GM12878 (cell line): ENCODE data around the gene GPR61. TPM values are rescaled to one million over a fixed set of nuclear protein-coding genes. Genes with fewer than 3 reads are reported as not detected.

Experiments used
- ATAC-seq: fragments of 200-7000 bp; cut with Tn5 transposase; 3 replicates; pipeline ENCODE4 v1.9.1; 2020; ENCODE audit warnings: mild to moderate bottlenecking, moderate library complexity
- BruUV-seq: library from RNA; stranded (reverse); fragments of 400-500 nt; replicated peaks from 2 replicates; lab custom pipeline; 2021; lab: Mats Ljungman, UMichigan
- CTCF ChIA-PET: fragments of 300-600 bp; sonication (Branson Sonifier 250); formaldehyde crosslinking; extraction: SDS; loops from one replicate; lab custom pipeline; 2021; ENCODE audit warnings: inconsistent platforms; lab: Yijun Ruan, JAX
- POLR2A ChIA-PET: fragments of 350-600 bp; formaldehyde crosslinking; extraction: SDS; loops from one replicate; lab custom pipeline; 2021; ENCODE audit warnings: inconsistent platforms; lab: Charles Lee
- RAD21 ChIA-PET: fragments of 300-600 bp; sonication (Branson Sonifier 250); formaldehyde crosslinking; loops from one replicate; lab custom pipeline; 2023; ENCODE audit warnings: antibody characterized with exemption; ENCODE audit not compliant: unreplicated experiment; lab: Charles Lee
- SMC1A ChIA-PET: fragments of 300-600 bp; sonication (Branson Sonifier 250); formaldehyde crosslinking; loops from one replicate; lab custom pipeline; 2023; ENCODE audit not compliant: unreplicated experiment, uncharacterized antibody; lab: Charles Lee
- DNase-seq: peaks from one replicate; pipeline ENCODE4 v3.0.0-alpha.2; 2011; ENCODE audit warnings: low read depth, low spot score
- FAIRE-seq: peaks from 3 replicates; lab custom pipeline; 2011; peaks lifted over from hg19 to GRCh38; lab: Jason Lieb, UNC
- H2AFZ ChIP-seq: 2 replicates; pipeline ENCODE4 v1.6.0; 2011; ENCODE audit warnings: low read depth, low read length, control low read depth; ENCODE audit not compliant: control insufficient read depth
- H3K27ac ChIP-seq: 2 replicates; pipeline ENCODE4 v1.5.1; 2011; ENCODE audit warnings: control low read depth; ENCODE audit not compliant: control insufficient read depth, insufficient read depth
- H3K27me3 ChIP-seq, 2 experiments: replicated peaks in 1 of 2; 2 replicates each; pipeline versions ENCODE4 v1.6.0 to v1.6.1; 2011; ENCODE audit warnings: low read length in 1 of 2; ENCODE audit not compliant: control insufficient read depth in 2 of 2, insufficient read depth in 2 of 2
- H3K36me3 ChIP-seq, 2 experiments: 2 replicates each; pipeline ENCODE4 v1.5.1; 2011; ENCODE audit warnings: low read length in 1 of 2; ENCODE audit not compliant: control insufficient read depth in 2 of 2, insufficient read depth in 2 of 2
- H3K4me1 ChIP-seq: 2 replicates; pipeline ENCODE4 v1.6.1; 2011; ENCODE audit warnings: mild to moderate bottlenecking, low read length, moderate library complexity, mixed read lengths; ENCODE audit not compliant: control insufficient read depth, insufficient read depth
- H3K4me2 ChIP-seq: 2 replicates; pipeline ENCODE4 v1.6.0; 2011; ENCODE audit warnings: control low read depth; ENCODE audit not compliant: control insufficient read depth, insufficient read depth
- H3K4me3 ChIP-seq: fragments of 200-600 bp; sonication (generic); 2 replicates; pipeline ENCODE4 v1.5.1; 2016
- H3K79me2 ChIP-seq: 2 replicates; pipeline ENCODE4 v1.6.0; 2011; ENCODE audit warnings: low read length; ENCODE audit not compliant: control insufficient read depth, insufficient read depth
- H3K9ac ChIP-seq: 2 replicates; pipeline ENCODE4 v1.8.0; 2011; ENCODE audit warnings: low read length, control low read depth, mixed read lengths; ENCODE audit not compliant: control insufficient read depth, insufficient read depth
- H3K9me3 ChIP-seq: replicated peaks from 3 replicates; pipeline ENCODE4 v1.5.1; 2011; ENCODE audit warnings: mild to moderate bottlenecking, low read length; ENCODE audit not compliant: control insufficient read depth, insufficient read depth
- H4K20me1 ChIP-seq: 2 replicates; pipeline ENCODE4 v1.6.0; 2011; ENCODE audit not compliant: control insufficient read depth, insufficient read depth
- ASH2L ChIP-seq: fragments of 300-600, 200-600 bp; sonication (generic); IDR thresholded peaks from 2 replicates; pipeline ENCODE4 v1.6.1; 2017; ENCODE audit warnings: low read depth, mild to moderate bottlenecking, borderline replicate concordance
- CTCF ChIP-seq, 3 experiments: IDR thresholded peaks in 2 of 3; conservative IDR thresholded peaks in 1 of 3; 2 replicates each; pipeline ENCODE4 v1.5.1; 2011; ENCODE audit warnings: low read depth in 3 of 3, low read length in 3 of 3, mild to moderate bottlenecking in 3 of 3, control low read depth in 2 of 3, moderate library complexity in 2 of 3, inconsistent platforms in 1 of 3, mixed read lengths in 1 of 3; ENCODE audit not compliant: control insufficient read depth in 2 of 3, insufficient read depth in 1 of 3; ENCODE audit errors: extremely low read depth in 1 of 3
- IKZF1 ChIP-seq: fragments of 450-650 bp; conservative IDR thresholded peaks from 2 replicates; pipeline ENCODE4 v1.6.1; 2017; ENCODE audit warnings: antibody characterized with exemption, mild to moderate bottlenecking
- MTA3 ChIP-seq: IDR thresholded peaks from 2 replicates; pipeline ENCODE4 v1.6.1; 2012; ENCODE audit warnings: low read length, inconsistent platforms, borderline replicate concordance
- MYB ChIP-seq: fragments of 150-350 bp; IDR thresholded peaks from 2 replicates; pipeline ENCODE4 v1.6.1; 2014; ENCODE audit warnings: mild to moderate bottlenecking, low read depth, low read length, borderline replicate concordance
- POU2F2 ChIP-seq: IDR thresholded peaks from 3 replicates; pipeline ENCODE4 v1.6.1; 2011; ENCODE audit warnings: low read depth, mild to moderate bottlenecking, low read length, borderline replicate concordance
- RAD21 ChIP-seq: IDR thresholded peaks from 2 replicates; pipeline ENCODE4 v1.6.1; 2011; ENCODE audit warnings: mild to moderate bottlenecking, low read depth, low read length, moderate library complexity; ENCODE audit not compliant: insufficient read depth
- RB1 ChIP-seq: fragments of 450-650 bp; formaldehyde crosslinking; IDR thresholded peaks from 2 replicates; pipeline ENCODE4 v1.6.1; 2017; ENCODE audit warnings: mild to moderate bottlenecking, borderline replicate concordance
- REST ChIP-seq: IDR thresholded peaks from 2 replicates; pipeline ENCODE4 v1.6.1; 2012; ENCODE audit warnings: mild to moderate bottlenecking, low read depth, low read length
- SMC3 ChIP-seq: IDR thresholded peaks from 2 replicates; pipeline ENCODE4 v1.6.1; 2011; ENCODE audit warnings: low read length, improper control_type of control experiment, borderline replicate concordance
- SPI1 ChIP-seq: IDR thresholded peaks from 2 replicates; pipeline ENCODE4 v1.6.1; 2011; ENCODE audit warnings: low read depth, mild to moderate bottlenecking, low read length, moderate library complexity, borderline replicate concordance; ENCODE audit not compliant: insufficient read depth
- TCF3 ChIP-seq: IDR thresholded peaks from 2 replicates; pipeline ENCODE4 v1.6.1; 2012; ENCODE audit warnings: low read depth, mild to moderate bottlenecking, low read length, borderline replicate concordance; ENCODE audit not compliant: insufficient read depth
- ZNF384 ChIP-seq: IDR thresholded peaks from 2 replicates; pipeline ENCODE4 v1.6.1; 2012; ENCODE audit warnings: low read depth, mild to moderate bottlenecking, low read length, improper control_type of control experiment, borderline replicate concordance
- ZNF622 ChIP-seq: fragments of 450-650 bp; IDR thresholded peaks from 2 replicates; pipeline ENCODE4 v1.6.1; 2017; ENCODE audit warnings: mild to moderate bottlenecking, inconsistent platforms
- WGBS: methylation state at CpG from one replicate; pipeline ENCODE4 v1.1.6; 2016; ENCODE audit warnings: low lambda C conversion rate; ENCODE audit not compliant: insufficient replicate concordance, insufficient coverage; ENCODE audit errors: missing lambda C conversion rate; 5-methylcytosine and 5-hydroxymethylcytosine counted together
- in situ Hi-C: fragments of 300-500 bp; cut with MboI; formaldehyde crosslinking; loops from 9 replicates; pipeline ENCODE4 v1.14.3; 2018; ENCODE audit warnings: mixed read lengths
- intact Hi-C: fragments of 100-400 bp; cut with micrococcal nuclease; formaldehyde crosslinking; loops from one replicate; pipeline ENCODE4 v1.14.2; 2022; ENCODE audit not compliant: unreplicated experiment
- polyA plus RNA-seq, 11 experiments: library from polyadenylated mRNA; depleted of rRNA in 4 of 11; unstranded in 6 of 11; stranded (reverse) in 5 of 11; fragments of >200 nt; fragmentation: Nextera tagmentation in 4 of 11; fragmentation: Illumina TruSeq in 1 of 11; extraction: Ambion mirVana in 4 of 11; extraction: Trizol in 1 of 11; gene quantifications; 1 replicate in 1 of 11; 2 replicates in 10 of 11; pipeline versions ENCODE4 v1.2.1 to v1.2.3, GENCODE V29; 2011 to 2016; ENCODE audit warnings: inconsistent platforms in 2 of 11, missing spikeins in 2 of 11, low read depth in 1 of 11
- total RNA-seq, 4 experiments: library from RNA; depleted of rRNA in 3 of 4; stranded (reverse); fragments of >200 nt in 3 of 4; fragmentation: Illumina TruSeq in 1 of 4; extraction: Trizol in 1 of 4; gene quantifications; 2 replicates each; pipeline versions ENCODE4 v1.2.1 to v1.2.3, GENCODE V29; 2013 to 2021

The GPR61 gene
- total and polyA plus RNA-seq, 10 of the 15 experiments (the other 5 are each of a cell fraction or from before 2014, with no cell fraction given), result 0.19 to 1.1 (median 0.35) TPM; not detected in 2

GRCh38 chr1:109490029-109490933 lies 49.4 kb upstream of the GPR61 start:
- Histone ChIP-seq H4K20me1 (no peaks in the 10 kb centered on the region), H3K27ac (no peak overlapping the region), H3K4me2 (no peak overlapping the region), H3K4me3 (no peak overlapping the region), H3K27me3 (no peaks in the 10 kb centered on the region), H3K36me3 (peaks cover 0 to 4% of the 10 kb centered on the region in 2 experiments), H3K79me2 (peaks cover 6% of the 10 kb centered on the region), H3K4me1 (peaks cover 4% of the 10 kb centered on the region), H3K9me3 (no peaks in the 10 kb centered on the region), H2AFZ (no peak overlapping the region), H3K9ac (no peak overlapping the region)
- ATAC-seq (peak; percentile 55), FAIRE-seq (peak; percentile 97), DNase-seq (no peak)
- RAD21 ChIA-PET, result interaction anchor here (1.0 to 13.4 kb wide), 3 partner anchors 9 to 47 kb away, joined by 3 to 422 read pairs (median 5); no protein-coding TSS in a partner anchor
- POLR2A ChIA-PET, result interaction anchor here (1.1 to 1.5 kb wide), 2 partner anchors 41 to 42 kb away, joined by 5 to 7 read pairs; no protein-coding TSS in a partner anchor
- CTCF ChIA-PET, result interaction anchor here (0.6 to 26.7 kb wide), 21 partner anchors 8 to 513 kb away, joined by 3 to 1280 read pairs (median 4); partner anchors contain the start of genes AMIGO1, GPR61 and PSRC1
- SMC1A ChIA-PET, result interaction anchor here (0.6 to 14.4 kb wide), 11 partner anchors 9 to 231 kb away, joined by 3 to 431 read pairs (median 4); partner anchors contain the start of genes GNAI3 and PSMA5
- WGBS, result 68% methylated on average over 11 of the region's 11 CpGs
- intact Hi-C loops (loop anchor here (1.0 to 5.0 kb wide), 2 partner anchors 42 to 132 kb away; no protein-coding TSS in a partner anchor), in situ Hi-C loops (loop anchor here (5.0 kb wide), 1 partner anchor 42 kb away; no protein-coding TSS in a partner anchor)
- BruUV-seq, result no TSS peak
- TF ChIP-seq REST, result no peak
- 0 out of 3 replicates have a peak, but pooled peaks have one; percentile 17 for TF ChIP-seq POU2F2
- TF ChIP-seq ZNF622, result no peak
- peak; percentile 88 for TF ChIP-seq SMC3
- TF ChIP-seq RAD21, result peak; percentile 68
- no peak for TF ChIP-seq ZNF384
- no peak for TF ChIP-seq MYB
- TF ChIP-seq MTA3, result no peak
- TF ChIP-seq TCF3, result no peak
- peak; percentile 79 to 89 (median 81) for TF ChIP-seq CTCF (IDR thresholded peaks at IDR 0.05 in 2 of 3, conservative IDR thresholded peaks at IDR 0.05 in 1 of 3; ENCODE audit: control insufficient read depth in 2 of 3, extremely low read depth in 1 of 3, insufficient read depth in 1 of 3, low read depth in 3 of 3, low read length in 3 of 3)
- 0 out of 2 replicates have a peak, but pooled peaks have one; percentile 32 for TF ChIP-seq RB1
- TF ChIP-seq SPI1, result no peak
- no peak for TF ChIP-seq IKZF1
- TF ChIP-seq ASH2L, result no peak
